ENCODE data around the gene DHRS7B.
"Not testable (repeated sequence)": the region's sequence is repeated elsewhere in the genome, so short reads cannot be mapped to it uniquely, and the experiment has no call there.

DHRS7B gene

GRCh38 chr17:21126645-21127508 is at the start of gene DHRS7B:
Gene DHRS7B (plus strand): TSS chr17:21126964. CDS start chr17:21126972, 8 bp downstream.
- TF ChIP-seq CTCF (conservative IDR thresholded peaks at IDR 0.05; ENCODE audit: control insufficient read depth, insufficient read depth, low read depth, low read length): no peak
- peak within 1 kb of the TSS; percentile 95 for H3K4me3 ChIP-seq (ENCODE audit: control insufficient read depth, low read depth, low read length)
- DNase-seq (ENCODE audit: low read depth): peak; percentile 85

- TF ChIP-seq CTCF (conservative IDR thresholded peaks at IDR 0.05; ENCODE audit: control insufficient read depth, insufficient read depth, low read depth, low read length): no peak
- H3K4me3 ChIP-seq (ENCODE audit: control insufficient read depth, low read depth, low read length): no peak overlapping the region
- DNase-seq (ENCODE audit: low read depth): no peak
Measured at GRCh38 chr17:21077281-21077680, 49.5 kb upstream of the DHRS7B start.

- no peak overlapping the region for H3K4me3 ChIP-seq (ENCODE audit: control insufficient read depth, low read depth, low read length)
- no peak for TF ChIP-seq CTCF (conservative IDR thresholded peaks at IDR 0.05; ENCODE audit: control insufficient read depth, insufficient read depth, low read depth, low read length)
- no peak for DNase-seq (ENCODE audit: low read depth)
Measured at GRCh38 chr17:21078016-21078780, 48.6 kb upstream of the DHRS7B start.

- H3K4me3 ChIP-seq (ENCODE audit: control insufficient read depth, low read depth, low read length): no peak overlapping the region
- TF ChIP-seq CTCF (conservative IDR thresholded peaks at IDR 0.05; ENCODE audit: control insufficient read depth, insufficient read depth, low read depth, low read length): no peak
- no peak for DNase-seq (ENCODE audit: low read depth)
Measured at GRCh38 chr17:21079196-21079595, 47.6 kb upstream of the DHRS7B start.

GRCh38 chr17:21082001-21082436 is 44.7 kb upstream of the DHRS7B start:
- no peak for TF ChIP-seq CTCF (conservative IDR thresholded peaks at IDR 0.05; ENCODE audit: control insufficient read depth, insufficient read depth, low read depth, low read length)
- no peak overlapping the region for H3K4me3 ChIP-seq (ENCODE audit: control insufficient read depth, low read depth, low read length)
- DNase-seq (ENCODE audit: low read depth): no peak

GRCh38 chr17:21085280-21085679 is 41.5 kb upstream of the DHRS7B start:
- not testable (repeated sequence) for DNase-seq (ENCODE audit: low read depth); H3K4me3 ChIP-seq (ENCODE audit: control insufficient read depth, low read depth, low read length)

- no peak for TF ChIP-seq CTCF (conservative IDR thresholded peaks at IDR 0.05; ENCODE audit: control insufficient read depth, insufficient read depth, low read depth, low read length)
- no peak for DNase-seq (ENCODE audit: low read depth)
- no peak overlapping the region for H3K4me3 ChIP-seq (ENCODE audit: control insufficient read depth, low read depth, low read length)
Measured at GRCh38 chr17:21085707-21086106, 41.1 kb upstream of the DHRS7B start.
